Measurements from ENCODE around the gene RNGTT.

DNA sequence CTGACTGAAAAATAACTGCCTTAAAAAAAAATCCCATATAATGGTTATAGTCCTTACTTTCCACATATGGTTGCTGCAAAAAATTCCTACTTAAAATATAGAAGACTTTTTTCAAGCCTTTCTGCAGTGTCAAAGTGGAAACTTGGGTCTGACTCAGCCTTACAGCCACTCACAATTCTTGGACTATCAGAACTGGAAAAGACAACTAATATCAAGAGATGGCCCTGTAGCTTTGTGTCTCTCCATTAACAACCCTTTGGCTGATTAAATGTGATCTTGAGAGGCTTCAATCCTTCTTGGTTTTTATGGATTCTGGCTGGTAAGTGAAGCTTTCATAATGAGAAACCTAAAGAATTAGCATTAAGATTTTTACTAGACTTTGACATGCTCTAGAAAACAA, 307.8 kb downstream of the RNGTT start:
- TF ChIP-seq POLR2AphosphoS5 (IDR thresholded peaks at IDR 0.05) (no peak), CTCF (IDR thresholded peaks at IDR 0.05) (no peak), EP300 (IDR thresholded peaks at IDR 0.05) (no peak), POLR2A (IDR thresholded peaks at IDR 0.05) (no peak)
